T-helper 2 cell (primary cell): ENCODE measurements around the gene SERPINA12.

ENCODE experiments used
- DNase-seq, 5 experiments: peaks; one replicate each; pipeline versions ENCODE4 v3.0.0 to v3.0.0-alpha.2; 2012 to 2022

SERPINA12 gene

GRCh38 chr14:94464290-94464689 is 45.0 kb downstream of the SERPINA12 start:
- DNase-seq = no peak

DNA sequence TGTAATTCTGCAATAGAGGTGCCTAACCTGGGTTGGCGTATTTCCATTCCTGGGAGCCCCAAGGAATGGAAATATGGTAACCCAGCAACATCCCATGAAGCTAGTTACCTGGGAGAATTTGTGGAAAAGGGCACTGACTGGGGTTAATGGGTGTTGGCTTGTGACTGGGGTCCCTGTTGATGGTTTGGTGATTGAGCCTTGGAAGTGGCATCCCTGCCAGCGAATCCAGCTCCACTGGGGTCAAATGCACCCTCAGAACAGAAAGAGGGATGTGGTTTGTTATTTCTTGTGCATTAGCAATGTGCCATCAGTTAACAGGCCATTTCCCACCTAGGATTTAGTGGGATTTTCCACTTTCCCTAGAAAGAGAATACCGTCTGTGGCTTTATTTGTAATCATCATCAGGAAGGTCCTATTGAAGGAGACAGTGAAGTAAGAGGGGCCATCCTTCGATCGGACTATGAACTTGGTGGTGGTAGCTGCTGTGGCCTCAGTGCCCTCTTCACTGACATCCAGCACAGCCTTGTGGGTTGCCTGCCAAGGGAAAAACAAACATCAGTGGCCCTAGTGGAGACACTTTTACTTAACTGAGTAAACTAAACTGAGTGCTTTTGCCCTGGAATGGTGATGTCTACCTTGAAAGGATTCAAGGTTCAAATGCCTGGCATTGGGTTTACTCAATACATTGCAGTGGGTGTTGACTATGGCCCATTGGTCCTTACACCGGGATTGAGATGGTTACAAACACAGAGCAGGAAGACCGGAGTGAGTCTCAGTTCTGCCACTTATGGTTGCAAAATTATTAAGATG is 46.3 kb downstream of the SERPINA12 start:
- no peak for DNase-seq

DNA sequence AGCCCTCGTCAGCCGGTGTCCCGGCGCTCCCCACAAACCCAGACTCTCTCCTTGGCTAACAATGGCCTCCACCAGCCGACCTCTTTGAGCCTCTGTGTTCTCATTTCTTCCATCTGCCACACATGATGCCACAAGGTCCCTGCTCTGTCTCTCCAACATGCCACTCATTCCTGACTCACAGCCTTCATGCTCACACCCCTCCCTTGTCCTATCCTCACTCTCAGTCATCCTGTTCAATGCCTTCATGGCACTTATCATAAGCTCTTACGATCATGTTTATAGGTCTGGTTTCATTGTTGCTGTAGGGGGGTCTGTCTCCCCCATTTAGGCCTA is 47.1 kb downstream of the SERPINA12 start:
- no peak for DNase-seq

GRCh38 chr14:94461526-94462218 is 47.6 kb downstream of the SERPINA12 start:
- DNase-seq = no peak

- DNase-seq = peak in 1 of 5 experiments; percentile 7
Measured at GRCh38 chr14:94460631-94461416, 48.4 kb downstream of the SERPINA12 start.

DNA sequence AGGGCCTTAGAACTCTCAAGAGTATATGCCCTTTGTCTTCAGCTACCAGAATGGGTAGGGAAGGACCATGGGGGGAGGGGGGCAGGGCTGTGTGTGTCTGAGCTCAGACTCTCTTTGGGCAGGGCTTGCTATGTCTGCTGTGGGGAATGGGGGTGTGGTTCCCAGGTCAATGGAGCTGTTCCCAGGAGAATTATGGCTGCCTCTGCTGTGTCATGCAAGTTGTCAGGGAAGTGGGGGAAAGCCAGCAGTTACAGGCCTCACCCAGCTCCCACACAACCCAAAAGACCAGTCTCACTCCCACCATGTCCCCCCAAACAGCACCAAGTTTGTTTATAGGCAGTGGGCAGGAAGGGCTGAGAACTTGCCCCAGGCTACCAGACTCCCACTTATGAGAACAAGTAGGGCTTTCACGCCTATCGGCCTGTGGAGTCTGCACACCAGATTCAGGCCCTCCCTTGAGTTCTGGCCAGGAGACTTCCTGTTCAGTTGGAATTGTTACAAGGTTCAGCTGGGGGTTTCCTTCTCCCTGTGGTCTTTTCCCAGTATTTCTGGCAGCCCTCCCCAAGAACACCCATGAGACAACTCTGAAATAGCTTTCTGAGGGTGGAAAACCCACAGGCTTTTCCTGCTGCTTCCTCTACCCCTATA is 50.6 kb downstream of the SERPINA12 start:
- DNase-seq = no peak

GRCh38 chr14:94458096-94458495 is 51.2 kb downstream of the SERPINA12 start:
- no peak for DNase-seq

GRCh38 chr14:94455928-94456327 is 53.3 kb downstream of the SERPINA12 start:
- no peak for DNase-seq

DNA sequence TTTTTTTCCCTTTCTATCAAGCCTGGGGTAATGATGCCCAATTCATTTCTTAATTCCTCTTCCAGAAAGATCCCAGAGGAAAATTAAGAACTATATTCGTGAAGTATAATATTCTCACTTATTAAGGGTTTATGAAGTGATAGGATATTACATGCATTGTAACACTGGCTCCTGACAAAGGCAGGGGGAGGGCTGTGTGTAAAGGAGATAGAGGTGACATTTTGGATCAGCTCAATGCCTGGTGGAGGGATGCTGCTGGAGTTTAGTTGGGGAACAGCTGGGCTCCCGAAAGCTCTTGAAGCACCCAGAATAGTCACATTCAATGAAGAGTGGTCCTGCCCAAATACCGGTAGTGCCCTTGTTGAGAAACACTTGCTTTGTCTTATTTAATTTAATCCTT is 57.4 kb downstream of the SERPINA12 start:
- DNase-seq = no peak

GRCh38 chr14:94451091-94451771 is 58.0 kb downstream of the SERPINA12 start:
- DNase-seq = no peak

- no peak for DNase-seq
Measured at GRCh38 chr14:94450722-94451090, 58.6 kb downstream of the SERPINA12 start.

DNA sequence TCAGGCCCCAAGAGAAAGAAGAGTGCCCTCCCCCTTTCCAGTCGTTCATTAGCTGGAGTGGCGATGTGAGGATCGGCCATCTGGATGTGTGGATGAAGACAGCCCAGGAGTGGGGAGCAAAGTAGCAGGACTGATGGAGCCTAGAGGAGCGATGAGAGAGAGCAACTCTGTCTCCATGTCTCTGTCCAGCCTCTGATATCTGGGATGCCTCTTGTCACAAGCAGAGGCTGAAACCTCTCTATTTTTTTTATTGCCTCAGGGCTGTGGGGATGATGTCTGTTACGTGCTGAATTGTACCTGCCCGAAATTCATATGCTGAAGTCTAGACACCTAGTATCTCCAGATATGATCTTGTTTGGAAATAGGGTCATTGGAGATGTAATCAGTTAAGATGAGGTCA is 59.3 kb downstream of the SERPINA12 start:
- no peak for DNase-seq

GRCh38 chr14:94448071-94448808 is 61.0 kb downstream of the SERPINA12 start:
- DNase-seq = no peak

DNA sequence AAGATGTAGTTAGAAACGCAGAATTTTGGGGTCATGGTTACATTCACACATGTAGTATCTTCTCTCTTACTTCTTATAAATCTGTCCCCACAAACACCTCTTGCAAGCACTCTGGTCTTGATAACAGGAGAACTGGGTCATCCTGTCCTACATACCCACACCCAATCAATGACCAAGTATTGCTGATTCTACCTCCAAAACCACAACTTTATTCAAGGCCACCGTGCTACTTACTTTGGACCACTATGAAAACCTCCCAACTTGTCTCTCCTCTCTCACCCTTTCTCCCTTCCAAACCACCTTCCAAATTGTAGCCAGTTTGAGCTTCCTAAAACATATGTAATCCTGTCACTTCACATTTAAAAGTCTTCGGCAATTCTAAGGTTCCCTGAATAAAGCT is 62.1 kb downstream of the SERPINA12 start:
- DNase-seq = no peak

DNA sequence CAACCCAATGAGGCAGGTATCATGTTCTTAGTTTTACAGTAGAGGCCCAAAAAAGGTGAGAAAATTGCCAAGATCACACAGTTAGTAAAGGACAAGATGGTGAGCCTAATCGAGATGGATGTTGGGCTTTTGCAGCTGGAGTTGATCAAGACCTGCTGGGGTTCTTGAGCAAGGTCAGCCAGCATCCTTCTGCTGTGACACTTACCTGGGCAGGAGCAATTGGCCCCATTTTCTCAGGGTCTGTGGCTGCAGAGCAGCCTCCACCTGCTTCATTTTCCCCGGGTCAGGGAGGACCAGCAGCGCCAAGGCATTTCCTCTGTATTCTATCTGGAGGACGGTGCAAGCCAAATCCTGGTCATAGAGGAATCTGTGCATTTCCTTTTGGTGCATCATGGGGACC is 63.1 kb downstream of the SERPINA12 start:
- no peak for DNase-seq

DNA sequence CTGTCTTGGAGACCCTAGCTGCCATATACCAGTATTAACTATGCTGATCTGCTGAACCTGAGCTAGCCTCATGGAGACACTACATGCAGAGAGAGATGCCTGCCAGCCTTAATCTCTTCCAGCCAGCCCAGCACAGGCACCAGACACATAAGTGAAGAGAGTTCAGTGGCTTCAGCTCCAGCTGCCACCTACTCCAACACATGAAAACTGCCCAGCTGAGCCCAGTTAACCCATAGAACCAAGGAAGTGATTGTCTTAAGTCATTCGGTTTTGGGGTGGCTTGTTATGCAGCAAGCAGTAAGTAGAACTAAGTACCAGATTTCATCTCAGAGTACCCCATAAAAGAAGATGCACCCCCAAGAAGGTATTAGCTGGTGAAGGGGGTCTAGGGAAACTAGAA is 64.3 kb downstream of the SERPINA12 start:
- no peak for DNase-seq

GRCh38 chr14:94441531-94442205 is 67.6 kb downstream of the SERPINA12 start:
- no peak for DNase-seq

DNA sequence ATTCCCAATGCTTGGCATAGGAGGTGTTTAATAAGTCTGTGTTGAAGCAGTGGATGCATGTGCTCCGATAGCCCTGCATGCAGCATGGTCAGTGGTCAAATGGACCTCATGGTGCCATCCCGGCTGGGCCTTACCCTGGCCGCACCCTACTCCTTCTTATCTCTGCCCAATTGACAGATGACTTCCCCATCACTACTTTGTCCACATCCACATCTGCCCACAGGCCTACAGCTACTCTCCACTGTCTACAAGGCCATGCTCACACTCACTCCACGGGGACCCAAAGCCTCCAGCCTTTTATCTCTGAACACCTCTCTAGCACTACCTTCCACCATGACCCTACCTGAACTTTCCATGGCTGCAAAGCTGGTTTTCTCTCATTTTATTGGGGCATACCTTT is 68.1 kb downstream of the SERPINA12 start:
- DNase-seq = no peak

- DNase-seq = no peak
Measured at GRCh38 chr14:94439453-94440057, 69.7 kb downstream of the SERPINA12 start.
